Measurements from ENCODE around the gene UNC13B.
"Not testable (repeated sequence)": the region's sequence is repeated elsewhere in the genome, so short reads cannot be mapped to it uniquely, and the experiment has no call there.

Gene UNC13B

DNA sequence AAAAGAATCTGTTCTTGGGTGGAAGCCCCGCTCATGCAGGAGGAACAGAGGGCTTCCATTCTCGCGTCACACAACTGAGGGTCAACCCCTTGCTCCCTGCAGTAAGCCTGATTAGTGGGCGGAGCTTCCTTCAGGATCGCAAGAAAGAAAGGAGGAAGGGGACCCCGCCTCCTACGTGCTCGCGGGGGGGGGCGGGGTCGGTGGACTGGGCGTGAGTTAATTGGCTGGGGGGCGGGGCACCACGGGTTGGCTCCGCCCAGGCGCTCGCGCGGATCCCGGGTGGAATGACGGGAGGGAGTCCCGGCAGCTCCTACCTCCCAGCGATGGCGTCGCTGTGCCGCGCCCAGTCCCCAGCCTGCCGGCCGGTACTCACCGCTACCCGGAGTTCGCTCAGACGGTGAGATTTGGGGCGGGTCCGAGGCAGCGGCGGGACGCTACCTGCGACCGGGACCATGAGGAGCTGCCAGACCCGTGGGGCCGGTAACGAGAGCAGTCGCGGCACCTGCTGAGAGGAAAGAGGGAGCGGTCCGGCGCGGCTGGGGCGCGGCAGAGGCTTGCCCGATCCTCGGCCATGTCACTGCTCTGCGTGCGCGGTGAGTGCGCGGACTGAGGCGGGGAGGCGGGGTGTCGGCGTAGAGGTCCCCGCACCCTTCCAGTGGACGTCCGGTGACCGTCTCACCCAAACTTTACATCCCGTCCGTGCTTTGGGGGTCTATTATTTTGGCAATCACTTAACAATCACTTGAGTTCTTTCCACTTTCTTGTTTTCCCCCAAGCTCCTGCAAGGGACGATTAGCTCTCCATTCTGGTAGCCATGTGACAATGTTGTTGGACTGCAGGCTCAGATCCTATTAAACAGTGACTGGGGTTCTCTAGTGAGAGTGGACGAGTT lies at the start of gene UNC13B:
Gene UNC13B (plus strand): TSS at position 297 of the 892 bp plus-strand sequence. CDS start 275 bp downstream, at position 572.
- peak; percentile 82 for DNase-seq

GRCh38 chr9:35112257-35113020 lies 49.4 kb upstream of the UNC13B start:
- peak; percentile 15 for DNase-seq

GRCh38 chr9:35114113-35114839 lies 47.5 kb upstream of the UNC13B start:
- DNase-seq, result peak; percentile 89

DNA sequence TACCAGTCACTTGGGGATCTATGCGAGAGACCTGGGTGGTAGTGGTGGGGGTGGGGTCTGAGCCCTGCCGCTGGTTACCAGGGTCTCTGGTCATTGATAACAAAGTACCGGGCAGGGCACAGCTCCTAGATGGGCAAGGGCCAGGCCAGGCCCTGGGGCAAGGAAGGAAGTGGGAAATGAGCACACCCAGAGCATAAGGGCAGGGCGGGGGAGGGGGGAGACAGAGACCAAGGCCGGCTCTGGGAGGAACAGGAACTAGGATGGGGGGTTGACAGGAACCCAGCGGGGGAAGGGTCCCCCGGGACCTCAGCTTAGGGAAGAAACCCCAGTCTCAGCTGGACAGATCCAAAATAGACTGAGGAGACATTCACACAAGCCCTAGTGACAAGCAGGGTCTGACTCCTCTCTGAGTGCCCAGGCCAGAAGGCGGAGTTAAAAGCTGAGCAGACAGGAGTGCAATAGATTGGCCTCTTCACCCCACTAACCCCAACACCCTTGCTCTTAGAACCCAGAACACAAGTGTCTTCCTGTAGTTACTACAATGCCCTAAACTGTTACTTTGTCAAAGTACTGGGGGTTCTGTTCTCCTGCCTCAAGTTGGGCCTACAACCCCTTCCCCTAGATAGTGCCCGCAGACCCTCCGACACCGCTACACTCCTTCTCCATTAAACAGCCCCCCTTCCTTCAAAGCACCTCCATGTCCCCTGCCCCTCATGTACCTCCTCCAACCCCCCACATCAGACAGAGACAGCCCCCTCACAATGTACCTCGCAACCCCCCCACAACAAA lies 46.8 kb upstream of the UNC13B start:
- peak; percentile 47 for DNase-seq

GRCh38 chr9:35115680-35116538 lies 45.9 kb upstream of the UNC13B start, which contains the start of gene ATOSB:
Gene ATOSB (minus strand): TSS chr9:35115862. CDS start chr9:35108274, 7,588 bp downstream.
- peak; percentile 94 for DNase-seq

DNA sequence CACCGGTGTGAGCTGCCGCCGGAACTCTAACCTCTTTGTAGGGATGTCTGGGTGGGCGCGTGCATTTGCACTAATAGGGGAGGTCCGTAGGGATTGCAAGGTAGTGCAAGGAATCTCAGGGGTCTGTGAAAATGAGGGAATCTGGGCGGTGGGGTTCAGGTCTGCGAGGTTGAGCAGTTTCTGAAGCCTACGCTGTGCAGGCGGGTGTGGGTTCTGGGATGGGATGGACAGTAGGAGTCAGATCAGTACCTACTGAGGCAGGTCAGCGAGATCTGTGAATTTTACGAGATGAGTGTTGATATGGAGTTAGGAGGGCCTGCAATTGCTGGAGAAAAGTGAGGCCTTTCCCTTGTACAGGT lies 45.3 kb upstream of the UNC13B start:
- no peak for DNase-seq

DNA sequence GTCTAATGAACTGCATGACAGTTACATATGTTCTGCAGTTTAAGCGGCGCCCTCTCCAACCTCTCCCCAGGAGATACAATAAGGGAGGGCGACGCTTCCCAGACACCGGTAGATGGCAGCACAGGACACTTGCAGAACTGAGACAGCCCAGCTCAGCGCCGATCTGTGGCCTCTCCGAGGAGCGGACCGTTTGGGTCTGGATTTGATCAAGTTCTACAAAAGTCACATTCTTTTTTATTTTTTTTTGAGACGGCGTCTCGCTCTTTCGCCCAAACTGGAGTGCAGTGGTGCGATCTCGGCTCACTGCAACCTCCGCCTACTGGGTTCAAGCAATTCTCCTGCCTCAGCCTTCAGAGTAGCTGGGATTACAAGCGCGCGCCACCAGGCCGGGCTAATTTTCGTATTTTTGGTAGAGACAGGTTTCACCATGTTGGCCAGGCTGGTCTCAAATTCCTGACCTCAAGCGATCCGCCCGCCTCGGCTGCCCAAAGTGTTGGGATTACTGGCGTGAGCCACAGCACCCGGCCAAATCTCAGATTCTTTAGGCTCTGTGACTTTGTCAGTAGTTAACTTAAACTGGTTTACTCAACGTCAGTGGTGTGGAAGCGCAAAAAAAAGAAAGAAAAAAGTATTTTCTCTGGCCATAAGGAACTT lies 44.8 kb upstream of the UNC13B start:
- peak; percentile 93 for DNase-seq

DNA sequence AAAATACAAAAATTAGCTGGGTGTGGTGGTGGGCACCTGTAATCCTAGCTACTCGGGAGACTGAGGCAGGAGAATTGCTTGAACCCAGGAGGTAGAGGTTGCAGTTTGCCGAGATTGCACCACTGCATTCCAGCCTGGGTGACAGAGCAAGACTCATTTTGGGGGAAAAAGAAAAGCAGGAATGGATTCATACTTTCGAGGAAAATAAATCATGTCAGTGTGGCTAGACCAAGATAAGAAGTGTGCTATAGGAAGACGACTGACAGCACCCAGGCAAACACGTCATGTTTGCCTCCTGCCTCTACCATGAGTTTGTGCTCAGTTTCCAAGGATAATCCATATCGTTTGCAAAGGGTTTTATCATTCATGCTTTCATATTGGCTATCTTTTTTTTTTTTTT lies 26.9 kb upstream of the UNC13B start:
- DNase-seq, result no peak

DNA sequence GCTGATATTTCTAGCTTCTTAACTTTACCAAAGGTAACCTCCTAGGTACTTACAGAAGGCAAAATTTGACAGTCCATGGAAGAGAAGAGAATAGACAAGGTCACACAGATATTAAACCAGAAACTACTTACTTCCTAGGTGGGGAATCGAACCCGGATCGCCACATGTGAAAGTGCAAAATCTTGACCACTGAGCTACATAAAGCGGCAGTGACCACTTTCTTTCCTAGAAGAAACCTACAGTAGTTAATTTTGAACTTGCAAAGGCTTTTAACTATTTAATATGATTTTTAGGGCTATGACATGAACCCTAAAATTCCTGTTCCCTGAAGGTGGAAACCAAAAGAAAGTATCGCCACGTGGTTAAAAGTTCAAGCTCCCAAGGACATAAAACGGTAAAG lies 25.8 kb upstream of the UNC13B start:
- DNase-seq, result no peak

DNA sequence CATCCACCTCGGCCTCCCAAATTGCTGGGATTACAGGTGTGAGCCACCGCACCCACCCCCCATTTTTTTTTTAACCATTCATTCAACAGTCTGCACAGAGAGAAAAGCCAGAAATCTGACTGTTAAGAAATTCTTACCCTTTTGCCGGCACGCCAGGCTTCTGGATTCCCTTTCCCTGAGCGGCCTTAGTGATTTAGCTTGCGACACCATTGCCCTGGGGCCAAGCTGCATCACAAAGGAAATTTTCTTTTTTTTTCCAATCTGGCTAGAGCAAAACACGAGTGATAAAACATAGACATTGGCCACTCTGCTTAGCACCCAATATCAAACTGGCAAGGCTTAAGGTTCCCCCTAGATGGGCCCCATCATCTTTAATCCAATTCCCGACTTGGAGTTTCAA lies 24.9 kb upstream of the UNC13B start:
- DNase-seq, result no peak

DNA sequence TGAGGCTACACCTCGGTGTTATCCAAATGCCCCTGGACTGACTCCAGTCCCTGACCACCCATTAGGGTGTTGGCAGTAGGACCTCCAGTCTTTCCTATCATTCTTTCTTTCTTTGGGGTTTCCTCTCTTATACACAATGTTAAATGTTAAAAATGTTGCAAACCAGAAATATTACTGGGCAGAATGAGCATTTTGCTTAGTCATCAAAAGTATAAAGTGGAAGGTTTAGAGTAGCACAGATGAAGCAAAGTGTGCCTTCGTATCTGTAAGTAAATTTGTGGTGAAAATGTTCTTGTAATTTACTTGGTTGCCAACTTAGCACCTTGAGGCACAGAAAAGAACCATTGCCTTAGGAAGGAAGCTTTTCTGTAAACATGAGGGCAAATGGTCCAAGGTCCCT lies 21.7 kb upstream of the UNC13B start:
- no peak for DNase-seq

DNA sequence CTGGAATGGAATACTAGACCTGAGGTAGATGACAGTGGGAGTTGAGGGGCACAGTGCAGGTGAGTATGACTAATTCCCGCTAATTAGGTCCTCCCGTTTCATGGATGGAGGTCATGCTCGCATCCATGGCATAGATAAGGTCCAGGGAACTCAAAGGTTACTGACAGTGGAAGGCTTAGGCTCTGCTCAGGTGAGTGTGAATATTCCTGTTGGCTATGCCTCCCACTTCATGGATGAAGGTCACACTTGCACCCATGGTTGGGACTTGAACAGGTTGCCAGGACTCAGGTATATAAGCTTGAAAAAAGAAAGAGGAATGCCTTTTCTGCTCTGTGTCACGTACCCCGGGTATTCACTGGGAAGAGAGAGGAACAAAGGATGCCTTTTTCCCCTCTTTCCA lies 19.8 kb upstream of the UNC13B start:
- no peak for DNase-seq

DNA sequence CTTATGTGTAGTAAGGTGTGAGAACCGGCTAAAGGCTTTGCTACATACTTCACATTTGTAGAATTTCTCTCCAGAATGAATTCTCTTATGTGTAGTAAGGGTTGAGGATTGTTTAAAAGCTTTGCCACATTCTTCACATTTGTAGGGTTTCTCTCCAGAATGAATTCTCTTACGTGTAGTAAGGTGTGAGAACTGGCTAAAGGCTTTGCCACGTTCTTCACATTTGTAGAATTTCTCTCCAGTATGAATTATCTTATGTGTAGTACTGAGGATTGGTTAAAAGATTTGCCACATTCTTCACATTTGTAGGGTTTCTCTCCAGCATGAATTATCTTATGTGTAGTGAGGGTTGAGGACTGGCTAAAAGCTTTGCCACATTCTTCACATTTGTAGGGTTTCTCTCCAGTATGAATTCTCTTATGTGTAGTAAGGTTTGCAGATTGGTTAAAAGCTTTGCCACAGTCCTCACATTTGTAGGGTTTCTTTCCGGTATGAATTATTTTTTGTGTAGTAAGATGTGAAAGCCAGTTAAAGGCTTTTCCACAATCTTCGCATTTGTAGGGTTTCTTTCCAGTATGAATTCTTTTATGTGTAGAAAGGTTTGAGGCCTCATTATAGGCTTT lies 13.8 kb upstream of the UNC13B start:
- not testable (repeated sequence) for DNase-seq

GRCh38 chr9:35152926-35153325 lies 8.9 kb upstream of the UNC13B start:
- DNase-seq, result no peak

GRCh38 chr9:35156781-35157180 lies 5.0 kb upstream of the UNC13B start:
- DNase-seq, result no peak

GRCh38 chr9:35157836-35158235 lies 4.0 kb upstream of the UNC13B start:
- not testable (repeated sequence) for DNase-seq

DNA sequence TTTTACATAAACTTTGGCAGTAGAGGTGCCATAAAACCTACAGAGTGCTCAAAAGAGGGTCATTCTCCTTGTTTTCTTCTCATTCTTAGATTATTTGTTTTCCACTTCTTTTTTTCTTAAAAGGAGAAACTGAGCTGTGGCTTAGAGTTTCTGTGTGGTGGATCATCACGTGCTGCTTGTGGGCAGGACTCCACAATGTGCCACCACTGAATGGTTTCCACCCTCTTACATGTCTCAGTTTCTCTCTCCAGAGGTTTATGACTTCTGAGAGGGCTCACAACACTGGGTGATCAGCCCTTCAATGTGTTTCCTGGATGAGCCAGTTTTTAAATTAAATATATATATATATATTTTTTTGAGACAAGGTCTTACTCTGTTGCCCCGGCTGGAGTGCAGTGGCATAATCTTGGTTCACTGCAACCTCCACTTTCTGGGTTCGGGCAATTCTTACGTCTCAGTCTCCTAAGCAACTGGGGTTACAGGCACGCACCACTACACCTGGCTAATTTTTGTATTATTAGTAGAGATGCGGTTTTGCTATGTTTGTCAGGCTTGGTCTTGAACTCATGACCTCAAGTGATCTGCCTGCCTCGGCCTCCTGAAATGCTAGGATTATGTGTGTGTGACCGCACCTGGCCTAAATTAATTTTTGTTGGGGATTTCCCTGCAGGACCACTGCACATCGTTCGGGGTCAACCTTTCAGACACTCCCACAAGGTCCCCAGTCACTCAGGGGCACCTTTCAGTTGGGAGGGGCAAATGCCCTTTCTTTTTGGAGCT lies 3.1 kb upstream of the UNC13B start:
- no peak for DNase-seq

GRCh38 chr9:35162605-35163315 lies 951 bp downstream of the UNC13B start:
- peak; percentile 4 for DNase-seq

DNA sequence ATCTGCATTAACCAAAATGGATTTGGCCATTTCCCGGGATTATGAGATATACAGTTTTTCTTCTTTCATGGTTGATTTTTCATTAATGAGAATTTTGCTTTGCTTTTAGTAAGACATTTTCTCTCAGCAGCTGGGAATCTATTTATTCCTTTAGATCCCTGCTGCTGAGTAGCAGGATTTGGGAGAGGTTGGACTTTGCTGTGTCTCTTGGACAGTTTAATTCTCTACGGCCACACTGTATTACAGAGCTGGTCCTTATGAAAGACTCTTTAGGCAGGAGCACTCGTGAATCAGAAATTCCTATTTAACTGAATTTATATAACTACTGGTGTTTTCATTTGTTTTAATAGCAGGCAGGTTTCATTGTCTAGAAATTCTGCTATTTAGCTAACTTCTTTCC lies 1.6 kb downstream of the UNC13B start:
- no peak for DNase-seq
